Duodenal mucosa (tissue), 2 donors: ENCODE results near the gene PXN.
A peak's percentile ranks its signal among the peaks of the same experiment; 100 is the strongest.
"Not testable (repeated sequence)": the region's sequence is repeated elsewhere in the genome, so short reads cannot be mapped to it uniquely, and the experiment has no call there.

ENCODE experiments used
- H3K27ac ChIP-seq: one replicate; pipeline ENCODE4 v1.7.0; 2013; ENCODE audit warnings: low read depth, low read length
- H3K27me3 ChIP-seq, 2 donors: one replicate each; pipeline ENCODE4 v1.7.0; 2013; ENCODE audit warnings: low read length in 2 of 2, control low read depth in 1 of 2; ENCODE audit not compliant: insufficient read depth in 2 of 2, control insufficient read depth in 1 of 2
- H3K36me3 ChIP-seq, 2 donors: one replicate each; pipeline ENCODE4 v1.7.0; 2013; ENCODE audit warnings: low read length in 2 of 2, control low read depth in 1 of 2; ENCODE audit not compliant: insufficient read depth in 2 of 2, control insufficient read depth in 1 of 2
- H3K4me1 ChIP-seq, 2 donors: one replicate each; pipeline ENCODE4 v1.7.0; 2013; ENCODE audit warnings: low read length in 2 of 2, control low read depth in 1 of 2; ENCODE audit not compliant: insufficient read depth in 2 of 2, control insufficient read depth in 1 of 2
- H3K4me3 ChIP-seq, 2 donors: one replicate each; pipeline ENCODE4 v1.7.0; 2013; ENCODE audit warnings: low read length in 2 of 2, low read depth in 1 of 2
- H3K9ac ChIP-seq, 2 donors: one replicate each; pipeline ENCODE4 v1.7.0; 2013; ENCODE audit warnings: low read length in 2 of 2, low read depth in 1 of 2
- H3K9me3 ChIP-seq, 2 donors: one replicate each; pipeline ENCODE4 v1.7.0; 2013; ENCODE audit warnings: low read length in 2 of 2, control low read depth in 1 of 2; ENCODE audit not compliant: control insufficient read depth in 1 of 2

The PXN gene

GRCh38 chr12:120251364-120252070, 14.0 kb downstream of the PXN start:
- H3K27ac ChIP-seq, H3K9ac ChIP-seq, H3K9me3 ChIP-seq, H3K27me3 ChIP-seq, H3K36me3 ChIP-seq, H3K4me3 ChIP-seq: not testable (repeated sequence)
- H3K4me1 ChIP-seq: peaks cover 26 to 28% of the 10 kb centered on the region in 2 donors

- Histone ChIP-seq H3K9ac (no peak overlapping the region), H3K27ac (peak overlapping the region; percentile 74), H3K4me3 (peak overlapping the region in 1 of 2 donors; percentile 15), H3K27me3 (no peaks in the 10 kb centered on the region), H3K9me3 (no peaks in the 10 kb centered on the region), H3K4me1 (peaks cover 23 to 28% of the 10 kb centered on the region in 2 donors), H3K36me3 (peaks cover 0 to 4% of the 10 kb centered on the region in 2 donors)
These were observed 15.4 kb downstream of the PXN start for GRCh38 chr12:120249875-120250795.

GRCh38 chr12:120249266-120249874, 16.2 kb downstream of the PXN start:
- peak overlapping the region in 1 of 2 donors; percentile 15 for H3K4me3 ChIP-seq
- H3K27ac ChIP-seq: peak overlapping the region; percentile 74
- H3K4me1 ChIP-seq: peaks cover 23 to 28% of the 10 kb centered on the region in 2 donors
- H3K27me3 ChIP-seq: no peaks in the 10 kb centered on the region
- no peaks in the 10 kb centered on the region for H3K9me3 ChIP-seq
- H3K36me3 ChIP-seq: no peaks in the 10 kb centered on the region
- no peak overlapping the region for H3K9ac ChIP-seq

DNA sequence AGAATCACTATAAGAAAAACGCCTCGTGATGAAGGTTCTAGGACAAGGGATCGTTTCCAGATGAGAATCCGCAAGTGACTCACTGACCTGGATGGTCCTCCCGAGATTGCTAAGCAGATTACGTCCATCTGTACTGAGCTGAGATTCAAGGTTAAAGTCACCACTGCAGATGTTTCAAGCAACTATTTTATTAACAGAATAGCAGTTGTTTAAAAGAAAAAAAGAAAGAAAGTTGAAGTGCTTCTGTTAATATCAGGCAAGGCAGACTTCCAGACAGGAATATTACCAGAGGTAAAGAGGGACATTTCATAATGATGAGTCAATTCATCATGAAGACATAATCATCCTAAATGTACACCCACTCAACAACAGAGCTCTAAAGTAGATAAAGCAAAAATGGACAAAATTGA, 17.9 kb downstream of the PXN start:
- H3K4me3 ChIP-seq: no peak overlapping the region
- H3K36me3 ChIP-seq: no peaks in the 10 kb centered on the region
- peaks cover 23 to 33% of the 10 kb centered on the region in 2 donors for H3K4me1 ChIP-seq
- H3K27me3 ChIP-seq: no peaks in the 10 kb centered on the region
- H3K27ac ChIP-seq: peak overlapping the region; percentile 45
- no peaks in the 10 kb centered on the region for H3K9me3 ChIP-seq
- H3K9ac ChIP-seq: no peak overlapping the region

DNA sequence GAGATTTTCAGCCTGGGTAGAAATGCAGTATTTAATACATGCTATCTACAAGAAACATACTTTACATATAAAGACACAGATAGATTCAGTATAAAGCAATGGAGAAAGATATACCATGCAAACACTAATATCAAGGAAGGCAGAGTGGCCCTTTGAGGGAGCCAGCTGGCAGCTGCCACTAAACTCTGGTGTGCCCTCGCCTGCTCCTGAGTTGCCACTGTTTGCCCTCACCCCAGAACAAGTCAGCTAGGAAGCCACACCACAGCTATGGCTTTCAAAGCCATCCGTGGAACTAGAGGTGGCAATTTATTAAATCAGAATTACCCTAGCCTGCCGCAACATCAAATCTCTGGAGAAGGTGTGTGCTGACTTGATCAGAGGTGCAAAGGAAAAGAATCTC, 18.3 kb downstream of the PXN start:
- H3K27me3 ChIP-seq: no peaks in the 10 kb centered on the region
- H3K9me3 ChIP-seq: no peaks in the 10 kb centered on the region
- no peaks in the 10 kb centered on the region for H3K36me3 ChIP-seq
- no peak overlapping the region for H3K27ac ChIP-seq
- peaks cover 19 to 28% of the 10 kb centered on the region in 2 donors for H3K4me1 ChIP-seq
- H3K9ac ChIP-seq: no peak overlapping the region
- no peak overlapping the region for H3K4me3 ChIP-seq

DNA sequence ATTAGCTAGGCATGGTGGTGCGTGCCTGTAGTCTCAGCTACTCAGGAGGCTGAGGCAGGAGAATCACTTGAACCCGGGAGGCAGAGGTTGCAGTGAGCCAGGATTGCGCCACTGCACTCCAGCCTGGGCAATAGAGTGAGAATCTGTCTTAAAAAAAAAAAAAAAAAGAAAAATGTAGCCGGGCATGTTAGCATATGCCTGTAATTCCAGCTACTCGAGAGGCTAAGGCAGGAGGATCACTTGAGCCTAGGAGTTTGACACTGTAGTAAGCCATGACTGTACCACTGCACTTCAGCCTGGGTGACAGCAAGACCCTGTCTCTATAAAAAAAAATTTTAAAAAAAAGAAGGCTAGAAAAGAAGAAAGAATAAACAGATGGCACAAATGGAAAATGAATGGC, 18.8 kb downstream of the PXN start:
- H3K9ac ChIP-seq, H3K9me3 ChIP-seq, H3K4me3 ChIP-seq, H3K27ac ChIP-seq, H3K27me3 ChIP-seq, H3K36me3 ChIP-seq: not testable (repeated sequence)
- H3K4me1 ChIP-seq: peaks cover 17 to 25% of the 10 kb centered on the region in 2 donors

DNA sequence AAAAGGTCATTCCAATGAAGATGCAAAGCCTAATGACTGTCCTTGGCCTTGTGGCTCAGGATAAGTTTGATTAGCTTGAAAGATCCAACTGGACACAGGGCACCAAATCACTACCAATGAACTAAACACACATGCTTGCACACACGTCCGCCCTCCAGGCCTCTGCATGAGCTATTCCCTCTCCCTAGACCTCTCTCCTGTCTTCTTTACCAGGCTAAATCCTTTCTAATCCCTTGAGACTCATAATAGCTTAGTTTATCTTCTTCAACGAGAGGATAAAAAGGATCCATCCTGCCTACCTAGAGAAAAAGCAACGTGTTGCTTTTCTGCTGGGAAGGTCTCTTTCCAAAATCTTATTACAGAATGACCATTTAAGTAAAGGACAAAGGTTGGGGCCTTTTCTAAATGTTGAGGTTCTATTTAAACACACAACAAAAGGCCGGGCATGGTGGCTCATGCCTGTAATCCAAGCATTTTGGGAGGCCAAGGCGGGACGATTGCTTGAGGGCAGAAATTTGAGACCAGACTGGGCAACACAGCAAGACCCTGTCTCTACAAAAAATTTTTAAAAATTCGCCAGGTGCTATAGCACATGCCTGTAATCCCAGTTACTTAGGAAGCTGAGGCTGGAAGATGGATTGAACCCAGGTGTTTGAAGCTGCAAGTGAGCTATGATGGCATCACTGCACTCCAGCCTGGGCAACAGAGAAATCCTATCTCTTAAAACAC, 22.4 kb downstream of the PXN start:
- H3K4me1 ChIP-seq: peaks cover 23 to 27% of the 10 kb centered on the region in 2 donors
- H3K27me3 ChIP-seq: no peaks in the 10 kb centered on the region

DNA sequence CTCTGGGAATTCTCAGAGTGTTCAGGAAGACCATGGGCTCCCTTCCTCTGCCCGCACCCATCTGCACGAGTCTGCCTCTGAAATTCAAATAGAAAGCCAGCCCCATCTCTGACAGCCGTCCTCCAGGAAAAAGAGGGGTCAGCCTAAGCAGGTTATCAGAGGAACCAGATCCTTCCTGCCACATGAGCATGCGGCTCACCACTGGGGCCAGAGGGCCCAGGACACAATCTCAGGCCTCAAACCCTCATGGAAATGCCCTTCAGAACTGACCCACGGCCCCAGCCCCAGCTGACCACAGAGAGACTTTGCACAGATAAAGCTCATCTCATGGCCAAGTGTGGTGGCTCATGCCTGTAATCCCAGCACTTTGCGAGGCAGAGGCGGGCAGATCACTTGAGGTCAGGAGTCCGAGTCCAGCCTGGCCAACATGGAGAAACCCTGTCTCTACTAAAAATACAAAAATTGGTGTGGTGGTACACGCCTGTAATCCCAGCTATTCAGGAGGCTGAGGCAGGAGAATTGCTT, 23.2 kb downstream of the PXN start:
- no peak overlapping the region for H3K27ac ChIP-seq
- H3K4me3 ChIP-seq: no peak overlapping the region
- no peak overlapping the region for H3K9ac ChIP-seq
- H3K36me3 ChIP-seq: no peaks in the 10 kb centered on the region
- no peaks in the 10 kb centered on the region for H3K9me3 ChIP-seq
- no peaks in the 10 kb centered on the region for H3K27me3 ChIP-seq
- H3K4me1 ChIP-seq: peaks cover 29 to 31% of the 10 kb centered on the region in 2 donors

More for the DNA sequence above, 22.4 kb downstream of the PXN start:
- no peak overlapping the region for H3K27ac ChIP-seq
- H3K9ac ChIP-seq: no peak overlapping the region
- no peaks in the 10 kb centered on the region for H3K36me3 ChIP-seq
- H3K9me3 ChIP-seq: no peaks in the 10 kb centered on the region
- no peak overlapping the region for H3K4me3 ChIP-seq

GRCh38 chr12:120241561-120242274, 23.8 kb downstream of the PXN start:
- no peak overlapping the region for H3K27ac ChIP-seq
- no peak overlapping the region for H3K9ac ChIP-seq

More at GRCh38 chr12:120241561-120242274, 23.8 kb downstream of the PXN start:
- no peaks in the 10 kb centered on the region for H3K36me3 ChIP-seq
- no peaks in the 10 kb centered on the region for H3K9me3 ChIP-seq
- H3K27me3 ChIP-seq: no peaks in the 10 kb centered on the region
- H3K4me3 ChIP-seq: no peak overlapping the region
- H3K4me1 ChIP-seq: peaks cover 29 to 34% of the 10 kb centered on the region in 2 donors
